ENCODE results near the gene STON1. TPM values are rescaled to one million over a fixed set of nuclear protein-coding genes. Genes with fewer than 3 reads are reported as not detected.

Gene STON1
- total RNA-seq, 1 donor from 2014 or later = 0.88 TPM

GRCh38 chr2:48510329-48510728 lies 19.6 kb upstream of the STON1 start:
- no peaks in the 10 kb centered on the region for H3K27me3 ChIP-seq (ENCODE audit: control insufficient read depth, insufficient read depth, low read length)

GRCh38 chr2:48511849-48512470 lies 18.0 kb upstream of the STON1 start:
- no peak for DNase-seq (ENCODE audit: low read depth)
- Histone ChIP-seq H3K36me3 (ENCODE audit: control insufficient read depth, insufficient read depth, low read length) (no peaks in the 10 kb centered on the region), H3K27me3 (ENCODE audit: control insufficient read depth, insufficient read depth, low read length) (no peaks in the 10 kb centered on the region), H3K4me3 (ENCODE audit: low read depth, low read length) (no peak overlapping the region)
- TF ChIP-seq CTCF (IDR thresholded peaks at IDR 0.05; ENCODE audit: insufficient read depth, low read length, poor library complexity, severe bottlenecking) = no peak

More at GRCh38 chr2:48510329-48510728, 19.6 kb upstream of the STON1 start:
- no peak for TF ChIP-seq CTCF (IDR thresholded peaks at IDR 0.05; ENCODE audit: insufficient read depth, low read length, poor library complexity, severe bottlenecking)
- Histone ChIP-seq H3K36me3 (ENCODE audit: control insufficient read depth, insufficient read depth, low read length) (peaks cover 1% of the 10 kb centered on the region), H3K4me3 (ENCODE audit: low read depth, low read length) (no peak overlapping the region)
- no peak for DNase-seq (ENCODE audit: low read depth)

GRCh38 chr2:48512571-48512970 lies 17.4 kb upstream of the STON1 start:
- DNase-seq (ENCODE audit: low read depth) = no peak
- Histone ChIP-seq H3K4me3 (ENCODE audit: low read depth, low read length) (no peak overlapping the region), H3K36me3 (ENCODE audit: control insufficient read depth, insufficient read depth, low read length) (no peaks in the 10 kb centered on the region), H3K27me3 (ENCODE audit: control insufficient read depth, insufficient read depth, low read length) (no peaks in the 10 kb centered on the region)
- no peak for TF ChIP-seq CTCF (IDR thresholded peaks at IDR 0.05; ENCODE audit: insufficient read depth, low read length, poor library complexity, severe bottlenecking)

- no peak overlapping the region for H3K4me3 ChIP-seq (ENCODE audit: low read depth, low read length)
- no peaks in the 10 kb centered on the region for H3K27me3 ChIP-seq (ENCODE audit: control insufficient read depth, insufficient read depth, low read length)
- no peak for TF ChIP-seq CTCF (IDR thresholded peaks at IDR 0.05; ENCODE audit: insufficient read depth, low read length, poor library complexity, severe bottlenecking)
- no peaks in the 10 kb centered on the region for H3K36me3 ChIP-seq (ENCODE audit: control insufficient read depth, insufficient read depth, low read length)
- DNase-seq (ENCODE audit: low read depth) = no peak
Observed at GRCh38 chr2:48514348-48515003, 15.5 kb upstream of the STON1 start.

GRCh38 chr2:48515513-48515985 lies 14.4 kb upstream of the STON1 start:
- DNase-seq (ENCODE audit: low read depth) = no peak
- no peak overlapping the region for H3K4me3 ChIP-seq (ENCODE audit: low read depth, low read length)
- no peaks in the 10 kb centered on the region for H3K27me3 ChIP-seq (ENCODE audit: control insufficient read depth, insufficient read depth, low read length)
- H3K36me3 ChIP-seq (ENCODE audit: control insufficient read depth, insufficient read depth, low read length) = no peaks in the 10 kb centered on the region
- no peak for TF ChIP-seq CTCF (IDR thresholded peaks at IDR 0.05; ENCODE audit: insufficient read depth, low read length, poor library complexity, severe bottlenecking)
